ENCODE data around the gene KIF2A.

The KIF2A gene

DNA sequence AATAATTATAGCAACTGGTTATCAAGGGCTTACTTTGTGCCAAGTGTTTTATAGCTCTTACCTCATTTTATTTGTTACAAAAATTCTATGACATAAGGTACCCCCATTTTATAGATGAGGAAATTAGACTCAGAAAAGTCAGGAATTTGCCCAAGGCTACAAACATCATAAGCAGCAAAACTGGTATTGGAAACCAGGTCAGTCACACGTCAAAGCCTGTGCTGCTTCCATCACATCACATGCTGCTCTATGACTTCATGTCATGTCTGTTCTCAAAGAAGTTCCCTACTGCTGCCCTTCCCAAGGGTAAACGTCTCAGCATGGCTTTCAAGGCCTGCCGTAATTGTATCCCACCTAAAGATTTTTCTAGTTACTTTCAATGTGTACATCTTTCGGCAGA lies 6.9 kb upstream of the KIF2A start:
- in situ Hi-C loops (cut with HindIII; ENCODE audit: low sequenced_read_pairs): no loop called here
- no peak for DNase-seq (ENCODE audit: low read depth, low spot score)
- TF ChIP-seq, protein P1, sequence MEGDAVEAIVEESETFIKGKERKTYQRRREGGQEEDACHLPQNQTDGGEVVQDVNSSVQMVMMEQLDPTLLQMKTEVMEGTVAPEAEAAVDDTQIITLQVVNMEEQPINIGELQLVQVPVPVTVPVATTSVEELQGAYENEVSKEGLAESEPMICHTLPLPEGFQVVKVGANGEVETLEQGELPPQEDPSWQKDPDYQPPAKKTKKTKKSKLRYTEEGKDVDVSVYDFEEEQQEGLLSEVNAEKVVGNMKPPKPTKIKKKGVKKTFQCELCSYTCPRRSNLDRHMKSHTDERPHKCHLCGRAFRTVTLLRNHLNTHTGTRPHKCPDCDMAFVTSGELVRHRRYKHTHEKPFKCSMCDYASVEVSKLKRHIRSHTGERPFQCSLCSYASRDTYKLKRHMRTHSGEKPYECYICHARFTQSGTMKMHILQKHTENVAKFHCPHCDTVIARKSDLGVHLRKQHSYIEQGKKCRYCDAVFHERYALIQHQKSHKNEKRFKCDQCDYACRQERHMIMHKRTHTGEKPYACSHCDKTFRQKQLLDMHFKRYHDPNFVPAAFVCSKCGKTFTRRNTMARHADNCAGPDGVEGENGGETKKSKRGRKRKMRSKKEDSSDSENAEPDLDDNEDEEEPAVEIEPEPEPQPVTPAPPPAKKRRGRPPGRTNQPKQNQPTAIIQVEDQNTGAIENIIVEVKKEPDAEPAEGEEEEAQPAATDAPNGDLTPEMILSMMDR (IDR thresholded peaks at IDR 0.05; ENCODE audit: low read depth, low read length): no peak
- no peak overlapping the region for H3K4me3 ChIP-seq (ENCODE audit: low read depth, low read length)

DNA sequence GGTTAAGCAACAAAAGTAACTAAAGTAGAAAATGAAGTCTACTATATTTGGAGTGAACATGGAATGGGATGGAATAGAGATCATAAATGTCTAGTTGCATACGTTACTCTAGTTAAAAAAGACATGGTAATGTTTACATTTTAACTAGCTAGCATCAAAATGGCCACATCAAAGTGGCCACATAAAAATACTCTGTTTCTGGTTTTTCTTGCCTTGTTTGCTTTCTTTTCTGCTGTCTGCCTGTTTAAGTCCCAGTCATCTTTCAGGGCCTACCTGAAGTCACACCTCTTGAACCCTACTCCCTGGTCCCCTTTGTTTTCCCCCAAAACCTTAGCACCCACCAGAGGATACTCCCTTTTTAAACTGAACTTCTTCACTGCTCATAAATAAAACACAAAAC lies 6.4 kb upstream of the KIF2A start:
- in situ Hi-C loops (cut with HindIII; ENCODE audit: low sequenced_read_pairs): no loop called here
- TF ChIP-seq, protein P1 (IDR thresholded peaks at IDR 0.05; ENCODE audit: low read depth, low read length): no peak
- no peak for DNase-seq (ENCODE audit: low read depth, low spot score)
- H3K4me3 ChIP-seq (ENCODE audit: low read depth, low read length): no peak overlapping the region

DNA sequence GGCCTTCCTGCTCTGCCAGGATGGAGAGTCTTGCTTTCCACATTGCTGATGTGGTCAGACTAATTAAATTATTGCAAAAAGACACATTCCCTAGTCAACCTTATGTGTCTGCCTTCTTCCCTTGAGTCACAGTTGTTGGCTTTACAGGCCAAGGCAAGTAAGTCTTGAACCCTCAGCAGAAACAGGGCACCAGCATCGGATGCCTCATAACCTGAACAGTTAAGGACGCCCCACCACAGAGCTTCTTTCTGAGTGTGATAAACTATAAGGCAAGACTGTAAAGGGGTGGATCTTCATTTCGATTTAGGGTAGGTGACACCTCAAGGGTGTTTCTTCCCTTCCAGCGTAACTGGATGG lies 670 bp upstream of the KIF2A start:
- in situ Hi-C loops (cut with HindIII; ENCODE audit: low sequenced_read_pairs): no loop called here
- TF ChIP-seq, protein P1 (IDR thresholded peaks at IDR 0.05; ENCODE audit: low read depth, low read length): no peak
- H3K4me3 ChIP-seq (ENCODE audit: low read depth, low read length): peak overlapping the region; percentile 39
- DNase-seq (ENCODE audit: low read depth, low spot score): no peak

DNA sequence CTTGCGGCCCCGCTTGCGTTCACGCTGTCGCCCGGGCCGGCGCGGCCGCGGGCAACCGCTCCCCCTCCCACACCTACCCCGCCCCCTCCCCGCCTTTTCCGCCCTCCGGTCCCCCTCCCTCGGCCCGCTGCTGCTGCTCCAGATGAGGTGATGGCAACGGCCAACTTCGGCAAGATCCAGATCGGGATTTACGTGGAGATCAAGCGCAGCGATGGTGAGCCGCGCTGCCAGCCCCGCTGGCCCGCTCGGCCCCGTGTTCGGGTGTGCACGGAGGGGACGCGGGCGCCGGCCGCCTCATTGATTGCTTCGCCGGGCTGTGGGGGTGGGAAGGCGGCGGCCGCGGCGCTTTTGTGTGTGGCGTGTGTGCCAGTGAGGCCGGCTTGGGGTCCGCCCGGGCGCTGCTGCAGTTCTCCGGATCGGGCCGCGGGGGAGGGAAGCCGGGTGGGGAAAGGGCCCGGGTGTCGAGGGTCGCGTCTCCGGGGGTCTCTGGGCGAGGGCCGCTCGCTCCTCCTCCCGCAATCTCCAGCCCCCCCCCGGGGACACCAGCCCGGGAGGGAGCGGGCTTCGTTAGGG lies 403 bp downstream of the KIF2A start:
- TF ChIP-seq, protein P1 (IDR thresholded peaks at IDR 0.05; ENCODE audit: low read depth, low read length): no peak
- in situ Hi-C loops (cut with HindIII; ENCODE audit: low sequenced_read_pairs): no loop called here
- H3K4me3 ChIP-seq (ENCODE audit: low read depth, low read length): peak overlapping the region; percentile 76
- no peak for DNase-seq (ENCODE audit: low read depth, low spot score)

DNA sequence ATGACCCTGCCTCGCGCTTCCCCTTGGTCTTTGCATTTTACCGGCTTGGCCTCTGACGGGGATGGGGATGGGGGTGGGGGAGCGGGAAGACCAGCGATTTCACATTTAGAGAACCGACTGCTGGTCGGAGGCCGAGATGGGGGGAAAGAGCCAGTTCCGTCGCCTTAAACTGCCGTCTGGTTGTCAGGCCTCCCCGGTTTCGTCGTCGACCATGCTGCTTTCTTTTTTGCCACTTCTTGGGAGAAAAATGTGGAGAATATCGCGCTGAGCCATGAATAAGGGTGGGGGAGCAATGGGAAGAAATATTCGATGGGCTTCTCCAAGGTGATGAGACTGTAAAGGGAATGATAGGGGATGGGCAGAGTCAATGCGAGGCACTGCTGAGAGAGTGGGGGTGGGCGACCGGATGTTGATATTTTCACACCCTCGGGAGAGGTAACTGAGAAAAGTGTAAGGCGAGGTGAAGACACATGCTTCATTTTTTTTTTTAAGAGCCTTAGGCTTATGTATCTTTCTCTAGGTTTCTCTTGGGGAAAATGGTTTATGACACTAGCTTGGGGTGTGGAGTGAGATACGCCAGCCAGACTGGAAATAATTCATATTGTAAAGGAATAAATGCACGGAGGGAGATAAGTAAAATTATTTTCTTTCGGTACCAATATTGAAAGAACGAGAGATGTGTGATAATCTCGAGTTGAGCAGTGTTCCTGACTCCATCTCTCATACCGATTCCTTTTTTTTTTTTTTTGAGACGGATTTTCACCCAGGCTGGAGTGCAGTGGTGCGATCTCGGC lies 1.1 kb downstream of the KIF2A start:
- peak overlapping the region; percentile 76 for H3K4me3 ChIP-seq (ENCODE audit: low read depth, low read length)
- TF ChIP-seq, protein P1 (IDR thresholded peaks at IDR 0.05; ENCODE audit: low read depth, low read length): no peak
- DNase-seq (ENCODE audit: low read depth, low spot score): peak; percentile 37
- in situ Hi-C loops (cut with HindIII; ENCODE audit: low sequenced_read_pairs): no loop called here

DNA sequence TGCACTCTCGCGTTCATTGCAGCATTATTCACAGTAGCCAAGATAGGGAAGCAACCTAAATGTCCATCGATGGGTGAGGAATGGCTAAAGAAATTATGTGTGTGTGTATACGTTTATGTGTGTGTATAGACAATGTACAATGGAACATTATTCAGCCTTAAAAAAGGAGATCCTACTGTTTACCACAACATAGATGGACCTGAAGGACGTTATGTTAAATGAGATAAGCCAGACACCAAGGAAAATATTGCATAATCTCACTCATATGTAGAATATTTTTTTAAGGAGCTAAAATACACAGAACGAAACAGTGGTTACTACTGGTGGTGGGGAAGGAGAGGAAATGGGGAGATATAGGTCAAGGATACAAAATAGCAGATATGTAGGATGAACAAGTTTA lies 2.4 kb downstream of the KIF2A start:
- TF ChIP-seq, protein P1 (IDR thresholded peaks at IDR 0.05; ENCODE audit: low read depth, low read length): no peak
- no peak overlapping the region for H3K4me3 ChIP-seq (ENCODE audit: low read depth, low read length)
- DNase-seq (ENCODE audit: low read depth, low spot score): no peak
- in situ Hi-C loops (cut with HindIII; ENCODE audit: low sequenced_read_pairs): no loop called here
